ENCODE data around the gene CDK2AP2. TPM values are rescaled to one million over a fixed set of nuclear protein-coding genes. Genes with fewer than 3 reads are reported as not detected.

The CDK2AP2 gene
- total and polyA plus RNA-seq, 9 of the 15 experiments (the other 6 are each of a cell fraction or from before 2014, with no cell fraction given) = 4.4 to 47.4 (median 21.7) TPM

DNA sequence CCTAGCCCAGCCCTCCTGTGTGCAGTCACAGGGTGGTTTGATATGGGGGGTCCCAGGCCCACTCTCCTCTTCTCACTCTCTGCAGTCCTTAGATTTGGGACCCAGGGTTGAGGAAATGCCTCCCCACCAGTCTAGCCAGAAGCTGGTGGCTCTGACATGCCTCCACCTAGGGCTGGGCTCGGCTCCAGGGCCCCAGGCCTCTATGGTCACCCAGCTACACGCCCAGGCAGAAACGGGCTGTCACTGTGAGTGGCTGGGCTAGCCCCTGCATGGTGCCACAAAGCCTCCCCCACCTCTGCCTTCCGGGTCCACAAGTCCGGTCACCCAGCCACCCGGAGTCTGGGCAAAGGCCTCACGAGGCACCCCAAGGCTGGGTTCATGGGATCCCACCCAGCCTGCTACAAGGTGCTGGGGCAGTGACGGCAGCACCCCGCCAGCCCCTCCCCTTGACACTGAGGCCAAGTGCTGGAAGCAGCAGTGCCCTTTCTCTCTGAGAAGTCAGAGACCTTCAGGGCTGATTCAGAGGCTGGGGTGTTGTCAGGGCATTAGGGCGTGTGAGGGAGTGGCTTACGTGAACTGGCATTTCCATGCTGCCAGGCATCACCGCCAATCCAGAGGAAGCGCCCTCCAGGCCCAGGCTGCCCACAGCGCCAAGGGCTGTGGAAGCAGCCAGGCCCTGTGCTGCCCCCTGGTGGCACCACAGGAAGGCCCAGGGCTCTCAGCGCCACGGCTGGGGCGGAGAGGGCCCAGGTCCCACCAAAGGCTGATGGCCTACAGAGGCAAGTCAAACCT, 2.2 kb downstream of the CDK2AP2 start (continued):
- TF ChIP-seq DDX20 (tag; IDR thresholded peaks at IDR 0.05; ENCODE audit: low read depth) (no peak), NFE2L1 (tag; IDR thresholded peaks at IDR 0.05; ENCODE audit: borderline replicate concordance, low read depth) (no peak), ARID1B (IDR thresholded peaks at IDR 0.05) (no peak), ZNF561 (CRISPR knock-in tag; conservative IDR thresholded peaks at IDR 0.05) (no peak), ZNF780A (CRISPR knock-in tag; IDR thresholded peaks at IDR 0.05) (no peak), ZNF384 (IDR thresholded peaks at IDR 0.05; ENCODE audit: low read depth, low read length) (no peak), RBM14 (IDR thresholded peaks at IDR 0.05; ENCODE audit: borderline replicate concordance, insufficient read depth, low read depth, low read length) (no peak), SMAD1 (IDR thresholded peaks at IDR 0.05; ENCODE audit: low read depth, low read length, partially characterized antibody) (no peak), NFRKB (IDR thresholded peaks at IDR 0.05; ENCODE audit: low read depth) (no peak), SIRT6 (IDR thresholded peaks at IDR 0.05; ENCODE audit: low read depth, low read length) (no peak), GABPB2 (CRISPR knock-in tag; conservative IDR thresholded peaks at IDR 0.05) (no peak), ELF4 (CRISPR knock-in tag; IDR thresholded peaks at IDR 0.05) (no peak), FOXA3 (CRISPR knock-in tag; conservative IDR thresholded peaks at IDR 0.05 in 1 of 2, IDR thresholded peaks at IDR 0.05 in 1 of 2) (no peak), MIER1 (IDR thresholded peaks at IDR 0.05; ENCODE audit: low read depth) (no peak), DACH1 (IDR thresholded peaks at IDR 0.05; ENCODE audit: partially characterized antibody) (no peak), ZNF77 (CRISPR knock-in tag; IDR thresholded peaks at IDR 0.05) (no peak), HEY1 (CRISPR knock-in tag; IDR thresholded peaks at IDR 0.05; ENCODE audit: borderline replicate concordance) (no peak), HDGF (IDR thresholded peaks at IDR 0.05) (peak; percentile 92; the same call in 1 of the 2 replicates), TGIF2 (CRISPR knock-in tag; IDR thresholded peaks at IDR 0.05) (no peak), DIDO1 (tag; IDR thresholded peaks at IDR 0.05; ENCODE audit: low read depth) (no peak), ZKSCAN8 (CRISPR knock-in tag; IDR thresholded peaks at IDR 0.05) (no peak), ZNF76 (CRISPR knock-in tag; IDR thresholded peaks at IDR 0.05; ENCODE audit: borderline replicate concordance) (no peak)
- TF ChIP-seq, protein P1, sequence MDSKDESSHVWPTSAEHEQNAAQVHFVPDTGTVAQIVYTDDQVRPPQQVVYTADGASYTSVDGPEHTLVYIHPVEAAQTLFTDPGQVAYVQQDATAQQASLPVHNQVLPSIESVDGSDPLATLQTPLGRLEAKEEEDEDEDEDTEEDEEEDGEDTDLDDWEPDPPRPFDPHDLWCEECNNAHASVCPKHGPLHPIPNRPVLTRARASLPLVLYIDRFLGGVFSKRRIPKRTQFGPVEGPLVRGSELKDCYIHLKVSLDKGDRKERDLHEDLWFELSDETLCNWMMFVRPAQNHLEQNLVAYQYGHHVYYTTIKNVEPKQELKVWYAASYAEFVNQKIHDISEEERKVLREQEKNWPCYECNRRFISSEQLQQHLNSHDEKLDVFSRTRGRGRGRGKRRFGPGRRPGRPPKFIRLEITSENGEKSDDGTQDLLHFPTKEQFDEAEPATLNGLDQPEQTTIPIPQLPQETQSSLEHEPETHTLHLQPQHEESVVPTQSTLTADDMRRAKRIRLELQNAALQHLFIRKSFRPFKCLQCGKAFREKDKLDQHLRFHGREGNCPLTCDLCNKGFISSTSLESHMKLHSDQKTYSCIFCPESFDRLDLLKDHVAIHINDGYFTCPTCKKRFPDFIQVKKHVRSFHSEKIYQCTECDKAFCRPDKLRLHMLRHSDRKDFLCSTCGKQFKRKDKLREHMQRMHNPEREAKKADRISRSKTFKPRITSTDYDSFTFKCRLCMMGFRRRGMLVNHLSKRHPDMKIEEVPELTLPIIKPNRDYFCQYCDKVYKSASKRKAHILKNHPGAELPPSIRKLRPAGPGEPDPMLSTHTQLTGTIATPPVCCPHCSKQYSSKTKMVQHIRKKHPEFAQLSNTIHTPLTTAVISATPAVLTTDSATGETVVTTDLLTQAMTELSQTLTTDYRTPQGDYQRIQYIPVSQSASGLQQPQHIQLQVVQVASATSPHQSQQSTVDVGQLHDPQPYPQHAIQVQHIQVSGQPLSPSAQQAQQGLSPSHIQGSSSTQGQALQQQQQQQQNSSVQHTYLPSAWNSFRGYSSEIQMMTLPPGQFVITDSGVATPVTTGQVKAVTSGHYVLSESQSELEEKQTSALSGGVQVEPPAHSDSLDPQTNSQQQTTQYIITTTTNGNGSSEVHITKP (IDR thresholded peaks at IDR 0.05; ENCODE audit: partially characterized antibody) = no peak
- TF ChIP-seq, protein P2, sequence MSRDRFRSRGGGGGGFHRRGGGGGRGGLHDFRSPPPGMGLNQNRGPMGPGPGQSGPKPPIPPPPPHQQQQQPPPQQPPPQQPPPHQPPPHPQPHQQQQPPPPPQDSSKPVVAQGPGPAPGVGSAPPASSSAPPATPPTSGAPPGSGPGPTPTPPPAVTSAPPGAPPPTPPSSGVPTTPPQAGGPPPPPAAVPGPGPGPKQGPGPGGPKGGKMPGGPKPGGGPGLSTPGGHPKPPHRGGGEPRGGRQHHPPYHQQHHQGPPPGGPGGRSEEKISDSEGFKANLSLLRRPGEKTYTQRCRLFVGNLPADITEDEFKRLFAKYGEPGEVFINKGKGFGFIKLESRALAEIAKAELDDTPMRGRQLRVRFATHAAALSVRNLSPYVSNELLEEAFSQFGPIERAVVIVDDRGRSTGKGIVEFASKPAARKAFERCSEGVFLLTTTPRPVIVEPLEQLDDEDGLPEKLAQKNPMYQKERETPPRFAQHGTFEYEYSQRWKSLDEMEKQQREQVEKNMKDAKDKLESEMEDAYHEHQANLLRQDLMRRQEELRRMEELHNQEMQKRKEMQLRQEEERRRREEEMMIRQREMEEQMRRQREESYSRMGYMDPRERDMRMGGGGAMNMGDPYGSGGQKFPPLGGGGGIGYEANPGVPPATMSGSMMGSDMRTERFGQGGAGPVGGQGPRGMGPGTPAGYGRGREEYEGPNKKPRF (IDR thresholded peaks at IDR 0.05; ENCODE audit: low read depth, low read length) = no peak
